ENCODE measurements around the gene SP5. TPM values are rescaled to one million over a fixed set of nuclear protein-coding genes. Genes with fewer than 3 reads are reported as not detected.
A peak's percentile ranks its signal among the peaks of the same experiment; 100 is the strongest.
"Not testable (repeated sequence)": the region's sequence is repeated elsewhere in the genome, so short reads cannot be mapped to it uniquely, and the experiment has no call there.

The SP5 gene
- total and polyA plus RNA-seq, 4 donors: 0.05 to 1.6 (median 1.2) TPM

GRCh38 chr2:170733798-170734600 is 18.9 kb downstream of the SP5 start (continued):
- TF ChIP-seq GABPA (IDR thresholded peaks at IDR 0.05 in 1 of 2, conservative IDR thresholded peaks at IDR 0.05 in 1 of 2): no peak

GRCh38 chr2:170734601-170735000 is 19.5 kb downstream of the SP5 start:
- not testable (repeated sequence) for H3K4me1 ChIP-seq (ENCODE audit: control insufficient read depth in 4 of 4, insufficient read depth in 4 of 4, low read length in 3 of 4); H3K36me3 ChIP-seq (ENCODE audit: control insufficient read depth in 4 of 4, insufficient read depth in 3 of 4, low read depth in 1 of 4, low read length in 3 of 4); DNase-seq (ENCODE audit: low spot score); H3K9me3 ChIP-seq (ENCODE audit: control insufficient read depth in 4 of 4, low read length in 3 of 4); H3K9ac ChIP-seq (ENCODE audit: low read depth in 1 of 2, low read length in 2 of 2); H3K27me3 ChIP-seq (ENCODE audit: control insufficient read depth in 4 of 4, insufficient read depth in 4 of 4, low read length in 3 of 4); H3K27ac ChIP-seq (ENCODE audit: low read depth in 1 of 2, low read length in 2 of 2); H3K4me3 ChIP-seq (ENCODE audit: low read depth in 1 of 3, low read length in 3 of 3)
- WGBS: 84% methylated on average over 2 of the region's 2 CpGs

- H3K4me3 ChIP-seq (ENCODE audit: low read depth in 1 of 3, low read length in 3 of 3): no peak overlapping the region
- 31% methylated on average over 1 of the region's 1 CpG for WGBS
- H3K36me3 ChIP-seq (ENCODE audit: control insufficient read depth in 4 of 4, insufficient read depth in 3 of 4, low read depth in 1 of 4, low read length in 3 of 4): no peaks in the 10 kb centered on the region
- H3K9me3 ChIP-seq (ENCODE audit: control insufficient read depth in 4 of 4, low read length in 3 of 4): no peaks in the 10 kb centered on the region
- no peak for DNase-seq (ENCODE audit: low spot score)
- H3K4me1 ChIP-seq (ENCODE audit: control insufficient read depth in 4 of 4, insufficient read depth in 4 of 4, low read length in 3 of 4): no peaks in the 10 kb centered on the region
- no peaks in the 10 kb centered on the region for H3K27me3 ChIP-seq (ENCODE audit: control insufficient read depth in 4 of 4, insufficient read depth in 4 of 4, low read length in 3 of 4)
- no peak overlapping the region for H3K27ac ChIP-seq (ENCODE audit: low read depth in 1 of 2, low read length in 2 of 2)
- TF ChIP-seq RAD21 (IDR thresholded peaks at IDR 0.05): peak; percentile 30 to 31
- TF ChIP-seq TAF1 (conservative IDR thresholded peaks at IDR 0.05): no peak
- TF ChIP-seq SP1 (IDR thresholded peaks at IDR 0.05): no peak
- no peak overlapping the region for H3K9ac ChIP-seq (ENCODE audit: low read depth in 1 of 2, low read length in 2 of 2)
Observed at GRCh38 chr2:170736628-170737027, 21.5 kb downstream of the SP5 start.

- no peaks in the 10 kb centered on the region for H3K4me1 ChIP-seq (ENCODE audit: control insufficient read depth in 4 of 4, insufficient read depth in 4 of 4, low read length in 3 of 4)
- H3K27me3 ChIP-seq (ENCODE audit: control insufficient read depth in 4 of 4, insufficient read depth in 4 of 4, low read length in 3 of 4): no peaks in the 10 kb centered on the region
- no peaks in the 10 kb centered on the region for H3K9me3 ChIP-seq (ENCODE audit: control insufficient read depth in 4 of 4, low read length in 3 of 4)
- no peak overlapping the region for H3K27ac ChIP-seq (ENCODE audit: low read depth in 1 of 2, low read length in 2 of 2)
- H3K4me3 ChIP-seq (ENCODE audit: low read depth in 1 of 3, low read length in 3 of 3): no peak overlapping the region
- 94% methylated on average over 2 of the region's 2 CpGs for WGBS
- no peak for DNase-seq (ENCODE audit: low spot score)
- TF ChIP-seq GABPA (IDR thresholded peaks at IDR 0.05 in 1 of 2, conservative IDR thresholded peaks at IDR 0.05 in 1 of 2) (no peak), FOXA1 (IDR thresholded peaks at IDR 0.05) (no peak), MAX (IDR thresholded peaks at IDR 0.05) (no peak), YY1 (IDR thresholded peaks at IDR 0.05) (no peak), EGR1 (IDR thresholded peaks at IDR 0.05; ENCODE audit: low read depth in 2 of 2) (no peak), SP1 (IDR thresholded peaks at IDR 0.05) (no peak), FOXA2 (IDR thresholded peaks at IDR 0.05) (no peak), JUND (IDR thresholded peaks at IDR 0.05) (no peak), ATF3 (IDR thresholded peaks at IDR 0.05) (no peak), REST (IDR thresholded peaks at IDR 0.05) (no peak), HNF4G (IDR thresholded peaks at IDR 0.05) (no peak), RAD21 (IDR thresholded peaks at IDR 0.05) (no peak)
- H3K36me3 ChIP-seq (ENCODE audit: control insufficient read depth in 4 of 4, insufficient read depth in 3 of 4, low read depth in 1 of 4, low read length in 3 of 4): no peaks in the 10 kb centered on the region
- no peak overlapping the region for H3K9ac ChIP-seq (ENCODE audit: low read depth in 1 of 2, low read length in 2 of 2)
Observed at GRCh38 chr2:170737406-170737805, 22.3 kb downstream of the SP5 start.

Measured in liver (tissue), 9 donors.